Lung (tissue), 12 donors: ENCODE results near the gene IRF7. TPM values are rescaled to one million over a fixed set of nuclear protein-coding genes. Genes with fewer than 3 reads are reported as not detected.
A peak's percentile ranks its signal among the peaks of the same experiment; 100 is the strongest.

Source experiments
- ATAC-seq: fragments of 200-7000 bp; cut with Tn5 transposase; one replicate; pipeline ENCODE4 v1.9.1; 2020; ENCODE audit warnings: moderate number of reproducible peaks; ENCODE audit not compliant: insufficient read depth, low FRiP score
- DNase-seq, 3 donors: peaks; one replicate each; pipeline ENCODE4 v3.0.0-alpha.2; 2013 to 2017
- H3K27ac ChIP-seq, 2 donors: one replicate each; pipeline ENCODE4 v1.5.1; 2013; ENCODE audit warnings: mild to moderate bottlenecking in 2 of 2, moderate library complexity in 2 of 2, control low read depth in 1 of 2, inconsistent platforms in 1 of 2, low read depth in 1 of 2, low read length in 1 of 2
- H3K27me3 ChIP-seq, 3 donors: one replicate each; pipeline ENCODE4 v1.5.1; 2013; ENCODE audit warnings: low read length in 2 of 3; ENCODE audit not compliant: control insufficient read depth in 3 of 3, insufficient read depth in 3 of 3
- H3K36me3 ChIP-seq, 4 donors: one replicate each; pipeline ENCODE4 v1.5.1; 2013; ENCODE audit warnings: low read length in 4 of 4, mild to moderate bottlenecking in 1 of 4, moderate library complexity in 1 of 4; ENCODE audit not compliant: control insufficient read depth in 4 of 4, insufficient read depth in 4 of 4
- H3K4me1 ChIP-seq, 5 donors: one replicate each; pipeline ENCODE4 v1.5.1; 2013; ENCODE audit warnings: low read length in 5 of 5, mild to moderate bottlenecking in 2 of 5, moderate library complexity in 1 of 5; ENCODE audit not compliant: control insufficient read depth in 5 of 5, insufficient read depth in 5 of 5
- H3K4me3 ChIP-seq: one replicate; pipeline ENCODE4 v1.5.1; 2013; ENCODE audit warnings: mild to moderate bottlenecking, control low read depth, moderate library complexity
- H3K9ac ChIP-seq, 2 donors: one replicate each; pipeline ENCODE4 v1.5.1; 2013; ENCODE audit warnings: low read length in 2 of 2, control low read depth in 1 of 2; ENCODE audit not compliant: insufficient read depth in 1 of 2
- H3K9me3 ChIP-seq, 4 donors: one replicate each; pipeline ENCODE4 v1.5.1; 2013; ENCODE audit warnings: low read length in 3 of 4, mild to moderate bottlenecking in 1 of 4, moderate library complexity in 1 of 4; ENCODE audit not compliant: control insufficient read depth in 4 of 4, insufficient read depth in 3 of 4
- WGBS, 2 donors: extraction: QIAGEN DNeasy Blood & Tissue Kit; methylation state at CpG; one replicate each; pipeline ENCODE4 v1.1.7; 2013; 5-methylcytosine and 5-hydroxymethylcytosine counted together
- polyA plus RNA-seq, 2 donors: library from polyadenylated mRNA; stranded (reverse); fragments of 200-250 nt; gene quantifications; one replicate each; pipeline ENCODE4 v1.2.1, GENCODE V29; 2013
- total RNA-seq, 2 donors: library from RNA; depleted of rRNA in 1 of 2; stranded (reverse); fragments of >200 nt in 1 of 2; gene quantifications; one replicate each; pipeline ENCODE4 v1.2.1, GENCODE V29; 2014 to 2021
- TF ChIP-seq, protein P1 (sequence below): IDR thresholded peaks from 2 replicates; pipeline ENCODE4 v1.5.1; 2012; ENCODE audit warnings: mild to moderate bottlenecking; ENCODE audit errors: control extremely low read depth, extremely low read depth
- donor health status: control.
- donor health status: control.
- donor health status: Bipolar disorder and iron deficiency.
- donor health status: healthy.
- donor health status: DM: yes; HTN: yes; CAD: no.

IRF7 gene
- total and polyA plus RNA-seq, 4 donors, result 24.7 to 68.3 (median 52.8) TPM

DNA sequence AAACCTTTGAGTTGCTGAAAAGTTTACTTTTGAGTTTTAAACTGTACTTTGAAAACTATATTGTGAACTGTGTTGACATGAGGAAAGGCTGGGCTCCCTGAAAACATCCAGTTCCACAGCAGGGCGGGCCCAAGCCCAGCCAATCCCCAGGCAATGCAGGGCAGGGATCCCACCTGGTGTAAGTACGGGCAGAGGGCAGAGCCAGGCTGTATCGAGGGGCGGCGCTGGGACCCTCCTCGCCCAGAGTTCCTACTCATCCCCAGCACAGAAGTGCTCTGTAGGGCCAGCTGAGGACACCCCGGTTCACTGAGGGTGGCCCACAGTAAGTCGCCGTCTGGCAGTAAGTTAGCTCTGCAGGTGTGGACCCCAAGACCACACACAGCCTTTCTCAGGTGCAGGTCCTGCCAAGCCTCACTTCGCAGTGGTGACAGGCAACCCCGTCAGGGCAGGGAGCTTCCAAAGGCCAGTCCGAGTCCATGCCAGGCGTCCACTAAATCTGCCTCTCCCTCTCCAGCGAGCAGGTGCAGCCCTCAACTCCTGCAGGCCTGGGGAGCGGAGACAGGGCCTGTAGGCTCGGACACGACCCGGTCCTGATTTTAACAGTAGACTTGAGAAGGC lies 48.6 kb downstream of the IRF7 start:
- Histone ChIP-seq H3K36me3 (peaks cover 0 to 11% (median 0%) of the 10 kb centered on the region in 4 donors), H3K27me3 (no peaks in the 10 kb centered on the region), H3K4me1 (peaks cover 0 to 24% (median 10%) of the 10 kb centered on the region in 5 donors), H3K27ac (peak overlapping the region in 1 of 2 donors; percentile 76), H3K9ac (no peak overlapping the region), H3K9me3 (no peaks in the 10 kb centered on the region), H3K4me3 (no peak overlapping the region)
- WGBS, 2 donors, result 79 to 84% methylated on average over 18 of the region's 18 CpGs
- TF ChIP-seq, protein P1, sequence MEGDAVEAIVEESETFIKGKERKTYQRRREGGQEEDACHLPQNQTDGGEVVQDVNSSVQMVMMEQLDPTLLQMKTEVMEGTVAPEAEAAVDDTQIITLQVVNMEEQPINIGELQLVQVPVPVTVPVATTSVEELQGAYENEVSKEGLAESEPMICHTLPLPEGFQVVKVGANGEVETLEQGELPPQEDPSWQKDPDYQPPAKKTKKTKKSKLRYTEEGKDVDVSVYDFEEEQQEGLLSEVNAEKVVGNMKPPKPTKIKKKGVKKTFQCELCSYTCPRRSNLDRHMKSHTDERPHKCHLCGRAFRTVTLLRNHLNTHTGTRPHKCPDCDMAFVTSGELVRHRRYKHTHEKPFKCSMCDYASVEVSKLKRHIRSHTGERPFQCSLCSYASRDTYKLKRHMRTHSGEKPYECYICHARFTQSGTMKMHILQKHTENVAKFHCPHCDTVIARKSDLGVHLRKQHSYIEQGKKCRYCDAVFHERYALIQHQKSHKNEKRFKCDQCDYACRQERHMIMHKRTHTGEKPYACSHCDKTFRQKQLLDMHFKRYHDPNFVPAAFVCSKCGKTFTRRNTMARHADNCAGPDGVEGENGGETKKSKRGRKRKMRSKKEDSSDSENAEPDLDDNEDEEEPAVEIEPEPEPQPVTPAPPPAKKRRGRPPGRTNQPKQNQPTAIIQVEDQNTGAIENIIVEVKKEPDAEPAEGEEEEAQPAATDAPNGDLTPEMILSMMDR, result no peak
- DNase-seq, result no peak
- ATAC-seq, result no peak

DNA sequence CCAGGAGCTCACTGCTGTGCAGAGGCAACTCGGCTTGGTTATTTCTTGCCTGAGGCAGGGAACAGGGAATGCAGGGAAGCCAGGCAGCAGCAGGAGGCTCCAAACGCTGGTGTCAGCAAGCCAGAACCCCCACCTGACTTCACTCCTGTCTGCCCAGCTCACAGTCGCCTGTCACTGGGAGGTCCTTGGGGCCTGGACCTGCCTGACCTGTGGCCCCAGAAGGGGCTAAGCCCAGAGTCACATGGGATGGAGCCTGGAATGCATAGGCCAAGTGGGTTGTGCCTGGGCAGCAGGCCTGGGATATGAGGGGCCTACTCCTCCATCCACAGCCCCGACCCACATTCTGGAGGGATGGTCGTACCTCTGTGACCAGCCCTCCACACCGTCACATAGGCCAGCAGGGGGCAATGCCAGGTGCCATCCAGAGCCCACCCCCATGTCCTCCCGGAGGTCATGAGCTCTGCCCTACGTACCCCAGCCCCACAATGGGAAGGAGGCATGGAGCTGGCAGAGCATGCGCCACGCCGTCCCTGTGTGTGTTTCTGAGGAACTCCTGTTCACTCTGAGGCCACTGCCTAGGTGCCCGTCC lies 49.7 kb downstream of the IRF7 start:
- Histone ChIP-seq H3K9me3 (no peaks in the 10 kb centered on the region), H3K27me3 (no peaks in the 10 kb centered on the region), H3K4me3 (no peak overlapping the region), H3K36me3 (peaks cover 0 to 13% (median 0%) of the 10 kb centered on the region in 4 donors), H3K9ac (no peak overlapping the region), H3K4me1 (peaks cover 0 to 20% (median 10%) of the 10 kb centered on the region in 5 donors), H3K27ac (no peak overlapping the region)
- TF ChIP-seq, protein P1, result no peak
- DNase-seq, result no peak
- ATAC-seq, result no peak
- WGBS, 2 donors, result 86% methylated on average over 12 of the region's 12 CpGs

- DNase-seq, result peak in 2 of 3 donors; percentile 23 to 51
- 75 to 90% methylated on average over 12 of the region's 12 CpGs for WGBS, 2 donors
- no peaks in the 10 kb centered on the region for H3K9me3 ChIP-seq
- H3K9ac ChIP-seq, result no peak overlapping the region
- H3K4me3 ChIP-seq, result no peak overlapping the region
- TF ChIP-seq, protein P1, result no peak
- peaks cover 0 to 13% (median 0%) of the 10 kb centered on the region in 4 donors for H3K36me3 ChIP-seq
- no peak for ATAC-seq
- peaks cover 0 to 15% (median 8%) of the 10 kb centered on the region in 5 donors for H3K4me1 ChIP-seq
- H3K27ac ChIP-seq, result peak overlapping the region in 1 of 2 donors; percentile 28
- peaks cover 0 to 4% (median 2%) of the 10 kb centered on the region in 3 donors for H3K27me3 ChIP-seq
Measured at GRCh38 chr11:563812-564578, 51.8 kb downstream of the IRF7 start.
